ENCODE results near the gene REV3L.
"Not testable (repeated sequence)": the region's sequence is repeated elsewhere in the genome, so short reads cannot be mapped to it uniquely, and the experiment has no call there.

Gene REV3L

DNA sequence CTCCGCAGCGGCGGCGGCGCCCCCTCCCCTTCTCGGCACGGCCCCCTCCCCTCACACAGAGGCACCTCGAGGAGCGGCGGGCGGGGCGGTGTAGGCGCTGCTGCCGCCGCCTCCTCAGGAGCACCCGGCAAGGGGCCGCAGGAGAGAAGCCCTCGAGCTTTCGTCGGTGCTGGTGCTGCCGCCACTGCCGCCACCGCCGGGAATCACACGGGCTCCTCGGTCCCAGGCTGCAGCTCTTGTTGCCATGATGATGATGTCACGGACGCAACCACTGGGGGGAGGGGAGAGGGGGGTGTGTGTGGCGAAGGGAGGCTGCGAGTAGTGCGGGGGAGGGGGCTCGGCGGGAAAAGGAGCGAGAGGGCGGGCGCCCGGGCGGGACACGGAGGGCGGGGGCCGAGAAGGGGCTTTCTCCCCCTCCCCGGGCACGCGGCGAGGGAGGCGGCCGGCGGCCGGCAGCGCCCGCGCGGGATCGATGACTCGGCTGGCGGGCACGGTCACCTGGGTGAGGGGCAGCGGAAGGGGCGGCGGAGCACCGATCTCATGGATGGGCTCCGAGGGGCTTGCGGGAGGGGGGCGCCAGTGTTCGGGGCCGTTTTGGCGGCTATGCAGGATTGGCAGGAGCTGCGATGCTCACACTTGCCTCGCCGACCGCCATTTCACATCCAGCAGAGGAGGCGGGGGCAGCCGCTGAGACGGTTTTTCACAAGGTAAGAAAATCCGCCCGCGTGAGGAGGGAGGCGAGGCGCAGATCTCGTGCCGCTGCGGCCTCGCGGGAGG is at the start of gene REV3L:
Gene REV3L (minus strand): TSS at position 260 of the 777 bp plus-strand sequence. CDS start 330 bp downstream, outside the sequence.
- no peak for DNase-seq (ENCODE audit: low read depth)

GRCh38 chr6:111531185-111531584 is 48.2 kb upstream of the REV3L start:
- no peak for DNase-seq (ENCODE audit: low read depth)

DNA sequence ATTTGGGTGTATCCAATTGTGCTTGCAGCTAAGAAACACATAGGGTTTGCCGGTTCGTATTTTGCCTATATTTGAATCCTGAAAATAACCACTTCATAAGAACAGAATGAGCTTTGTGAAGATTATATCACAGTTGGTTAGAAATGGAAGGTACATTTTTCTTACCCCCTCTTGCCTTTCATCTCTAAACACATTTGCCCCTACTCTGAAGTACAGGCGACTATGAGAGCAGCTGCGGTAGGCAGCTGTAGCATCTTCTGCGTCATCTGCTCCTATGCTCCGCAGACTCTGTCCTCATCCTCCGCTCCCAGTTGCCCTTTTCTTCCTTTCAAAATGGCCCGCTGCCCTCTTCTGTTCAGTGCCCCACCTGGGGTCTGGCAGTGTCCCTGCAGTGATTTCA is 47.6 kb upstream of the REV3L start:
- no peak for DNase-seq (ENCODE audit: low read depth)

DNA sequence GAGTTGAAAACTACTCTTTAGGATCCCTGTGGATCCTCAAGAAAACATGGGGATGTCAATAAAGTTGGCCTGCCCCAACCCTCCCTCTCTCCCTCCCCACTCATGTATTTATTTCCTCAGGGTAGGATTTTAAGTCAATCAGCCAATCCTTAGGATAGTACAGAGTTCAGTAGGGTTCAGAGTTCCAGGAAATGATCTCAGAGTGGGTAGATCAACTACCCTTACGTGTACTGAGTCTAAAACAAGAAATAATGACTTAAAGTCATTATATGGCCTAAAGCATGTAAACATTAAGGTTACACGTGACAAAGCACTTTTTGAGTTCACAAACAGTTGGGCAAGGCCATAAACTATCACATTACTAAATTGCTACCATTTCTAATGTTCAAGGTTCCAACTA is 47.2 kb upstream of the REV3L start:
- no peak for DNase-seq (ENCODE audit: low read depth)

DNA sequence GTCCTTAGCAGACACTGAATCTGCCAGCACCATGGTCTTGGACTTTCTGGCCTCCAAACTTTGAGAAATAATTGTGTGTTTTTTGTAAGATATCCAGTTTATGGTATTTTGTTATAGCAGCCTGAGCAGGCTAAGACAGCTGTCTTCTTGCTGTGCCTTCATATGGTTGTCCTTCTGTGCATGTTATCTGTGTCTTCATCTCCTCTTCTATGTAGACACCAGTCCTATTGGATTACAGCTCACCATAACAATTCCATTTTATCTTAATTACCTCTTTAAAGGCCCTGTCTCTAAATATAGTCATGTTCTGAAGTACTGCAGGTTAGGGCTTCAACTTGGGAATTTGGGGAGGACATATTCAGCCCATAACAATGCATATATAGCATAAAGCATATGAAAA is 44.3 kb upstream of the REV3L start:
- no peak for DNase-seq (ENCODE audit: low read depth)

GRCh38 chr6:111524735-111525134 is 41.7 kb upstream of the REV3L start:
- DNase-seq (ENCODE audit: low read depth) = no peak

DNA sequence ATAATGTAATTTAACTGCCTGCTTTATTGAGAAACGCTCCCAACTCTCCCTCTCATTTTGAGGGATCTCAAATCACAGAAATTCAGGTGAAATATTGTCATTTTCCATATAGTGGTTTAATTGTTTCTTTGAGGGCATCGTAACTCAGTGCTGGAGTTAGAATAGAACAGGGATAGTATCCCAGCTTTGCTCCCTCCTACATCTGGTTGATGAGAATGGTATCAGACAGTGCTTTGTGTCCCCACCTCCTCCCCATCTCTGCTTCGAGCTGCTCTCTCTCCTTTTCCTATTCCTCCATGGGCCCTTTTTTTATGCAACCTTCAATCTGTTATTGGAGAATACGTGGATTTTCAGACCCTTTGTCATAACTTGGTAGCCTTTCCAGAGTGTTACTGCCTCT is 41.2 kb upstream of the REV3L start:
- DNase-seq (ENCODE audit: low read depth) = no peak

GRCh38 chr6:111523484-111524167 is 40.6 kb upstream of the REV3L start:
- DNase-seq (ENCODE audit: low read depth) = no peak

DNA sequence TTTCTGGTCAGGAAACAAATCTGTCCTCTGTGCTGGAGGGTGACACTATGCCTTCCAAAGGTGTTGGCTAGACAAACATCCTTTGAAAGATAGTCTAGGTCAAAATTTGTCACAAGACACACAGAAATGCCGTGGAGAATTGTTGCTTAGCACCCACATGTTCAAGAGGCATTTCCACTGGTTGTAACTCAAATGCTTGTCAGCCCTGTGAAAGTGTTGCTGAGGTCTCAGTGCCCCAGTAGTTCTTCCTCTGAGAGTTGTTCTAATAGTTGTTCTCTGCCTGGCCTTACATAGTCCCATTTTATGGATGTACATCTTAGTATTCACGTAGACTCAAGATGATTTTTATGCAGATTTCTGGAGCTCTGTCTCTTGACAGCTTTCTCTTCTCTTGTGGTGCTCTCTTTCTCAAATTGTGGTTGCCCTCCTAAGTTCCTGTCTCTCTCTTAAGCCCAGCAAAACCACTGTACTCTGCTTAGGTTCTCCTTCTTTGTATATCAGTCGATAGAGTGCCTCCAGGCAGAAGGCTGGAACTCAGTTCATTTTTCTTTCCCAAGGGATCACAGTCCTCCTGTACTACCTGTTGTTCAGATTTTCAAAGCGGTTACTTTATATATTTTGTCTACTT is 39.5 kb upstream of the REV3L start:
- no peak for DNase-seq (ENCODE audit: low read depth)

DNA sequence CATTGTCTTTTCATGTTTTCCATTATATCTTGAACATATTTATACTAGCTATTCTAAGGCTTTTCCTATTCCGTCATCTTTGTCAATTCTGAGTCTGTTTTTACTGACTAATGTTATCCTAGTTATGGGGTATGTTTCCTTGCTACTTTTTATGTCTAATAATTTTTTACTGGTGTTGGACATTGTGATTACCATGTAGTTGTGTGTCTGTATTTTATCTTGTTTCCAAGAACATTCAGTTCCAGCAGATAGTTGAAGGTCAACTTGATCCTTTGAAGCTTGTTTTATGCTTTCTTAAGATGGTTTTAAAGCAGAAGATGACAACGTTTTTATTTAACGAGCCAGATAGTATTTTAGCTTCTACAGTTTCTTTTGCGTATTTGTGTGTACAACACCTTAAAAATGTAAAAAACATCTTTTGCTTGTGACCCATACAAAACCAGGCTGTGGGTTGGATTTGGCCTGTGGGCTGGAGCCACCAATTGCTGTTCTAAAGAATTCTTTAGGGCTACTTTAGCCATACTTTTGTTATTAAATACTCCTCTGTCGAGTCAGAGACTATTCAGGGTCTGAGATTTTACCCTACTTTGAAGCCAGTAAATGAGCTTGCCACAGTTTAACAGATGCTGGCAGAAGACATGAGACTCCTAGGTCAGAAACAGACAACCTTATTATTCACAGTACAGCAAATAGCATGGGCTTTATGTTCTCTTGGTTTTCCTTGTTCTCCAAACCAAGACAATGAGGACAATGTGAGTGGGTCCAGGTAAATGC is 38.7 kb upstream of the REV3L start:
- DNase-seq (ENCODE audit: low read depth) = no peak

GRCh38 chr6:111520524-111520923 is 37.5 kb upstream of the REV3L start:
- no peak for DNase-seq (ENCODE audit: low read depth)

DNA sequence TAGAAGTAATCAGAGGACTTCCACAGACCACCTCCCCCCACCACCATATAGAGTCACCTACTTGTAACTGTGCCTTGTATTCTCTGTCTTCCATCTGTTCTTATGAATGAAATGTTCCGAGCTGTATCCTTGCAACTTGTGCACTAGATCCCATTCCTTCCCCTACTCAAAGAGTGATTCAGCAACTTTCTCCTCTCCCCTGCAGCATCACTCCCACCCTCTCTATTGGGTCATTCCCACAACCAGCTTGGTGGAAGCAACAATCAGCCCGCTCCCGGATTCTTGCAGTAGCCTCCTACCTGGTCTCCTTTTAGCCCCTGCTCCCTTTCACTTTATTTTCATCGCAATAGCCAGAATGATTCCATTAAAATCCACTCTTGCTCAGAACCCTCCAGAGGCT is 34.9 kb upstream of the REV3L start:
- DNase-seq (ENCODE audit: low read depth) = no peak

DNA sequence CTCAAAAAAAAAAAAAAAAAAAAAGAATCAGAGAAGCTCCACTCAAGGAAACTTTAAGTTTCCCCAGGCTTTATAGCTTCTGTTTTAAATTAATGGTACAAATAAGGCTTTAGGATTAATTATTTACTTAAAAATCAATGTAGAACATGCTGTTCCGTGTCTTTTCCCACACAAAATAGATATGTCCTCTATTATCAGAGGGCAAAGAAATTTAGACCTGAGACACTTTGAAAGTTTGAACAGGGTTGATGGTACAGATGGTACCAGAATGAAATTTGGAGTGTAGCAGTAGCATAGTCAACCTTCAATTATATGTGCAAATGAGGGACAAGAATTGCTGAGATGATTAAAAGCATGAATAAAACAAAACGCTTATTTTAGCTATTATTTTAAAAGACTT is 32.2 kb upstream of the REV3L start:
- DNase-seq (ENCODE audit: low read depth) = no peak

GRCh38 chr6:111514531-111514930 is 31.5 kb upstream of the REV3L start:
- not testable (repeated sequence) for DNase-seq (ENCODE audit: low read depth)

DNA sequence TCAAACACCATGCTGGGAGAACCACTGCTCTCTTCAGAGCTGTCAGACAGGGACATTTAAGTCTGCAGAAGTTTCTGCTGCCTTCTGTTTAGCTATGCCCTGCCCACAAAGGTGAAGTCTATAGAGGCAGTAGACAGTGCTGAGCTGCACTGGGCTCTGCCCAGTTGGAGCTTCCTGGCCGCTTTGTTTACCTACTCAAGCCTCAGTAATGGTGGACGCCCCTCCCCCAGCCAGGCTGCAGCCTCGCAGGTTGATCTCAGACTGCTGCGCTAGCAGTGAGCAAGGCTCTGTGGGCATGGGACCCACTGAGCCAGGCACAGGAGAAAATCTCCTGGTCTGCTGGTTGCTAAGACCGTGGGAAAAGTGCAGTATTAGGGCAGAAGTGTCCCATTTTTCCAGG is 24.2 kb upstream of the REV3L start:
- DNase-seq (ENCODE audit: low read depth) = not testable (repeated sequence)

- DNase-seq (ENCODE audit: low read depth) = not testable (repeated sequence)
Observed at GRCh38 chr6:111505498-111505897, 22.5 kb upstream of the REV3L start.

- DNase-seq (ENCODE audit: low read depth) = no peak
Observed at GRCh38 chr6:111503660-111504059, 20.6 kb upstream of the REV3L start.

- no peak for DNase-seq (ENCODE audit: low read depth)
Observed at GRCh38 chr6:111503194-111503593, 20.2 kb upstream of the REV3L start.

GRCh38 chr6:111502154-111502553 is 19.1 kb upstream of the REV3L start:
- DNase-seq (ENCODE audit: low read depth) = no peak

- no peak for DNase-seq (ENCODE audit: low read depth)
Observed at GRCh38 chr6:111499269-111499793, 16.3 kb upstream of the REV3L start.

DNA sequence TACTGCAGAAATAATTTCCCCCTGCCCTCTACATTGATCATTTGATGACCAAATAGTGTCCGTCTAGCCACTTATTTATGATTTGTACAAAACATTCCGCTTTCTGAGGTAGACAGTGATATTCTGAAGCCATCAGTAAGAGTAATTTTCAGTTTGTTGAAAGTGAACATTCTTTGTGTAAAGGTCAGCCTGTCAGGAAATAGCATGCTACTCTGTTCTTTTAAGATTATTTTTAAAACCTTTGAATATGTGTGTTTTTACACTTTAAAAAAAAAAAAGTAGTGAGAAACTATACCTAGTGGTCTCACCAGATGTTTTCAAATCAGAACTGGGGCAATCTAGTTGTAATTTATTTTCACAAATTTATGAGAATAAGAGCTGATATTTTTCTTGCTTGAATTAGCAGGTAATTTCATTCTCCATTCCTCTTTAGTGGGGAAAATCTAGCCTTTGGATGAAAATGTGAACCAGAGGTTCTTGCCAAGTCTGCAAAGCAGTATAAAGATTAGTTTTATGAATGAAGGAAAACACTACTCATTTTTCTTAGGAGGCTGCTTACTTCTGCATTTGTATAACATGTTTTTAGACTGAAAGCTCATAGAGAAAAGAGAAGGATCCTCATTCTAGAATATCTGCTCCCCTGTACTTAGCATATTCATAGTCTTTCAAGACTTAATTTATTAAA is 12.1 kb upstream of the REV3L start:
- no peak for DNase-seq (ENCODE audit: low read depth)

DNA sequence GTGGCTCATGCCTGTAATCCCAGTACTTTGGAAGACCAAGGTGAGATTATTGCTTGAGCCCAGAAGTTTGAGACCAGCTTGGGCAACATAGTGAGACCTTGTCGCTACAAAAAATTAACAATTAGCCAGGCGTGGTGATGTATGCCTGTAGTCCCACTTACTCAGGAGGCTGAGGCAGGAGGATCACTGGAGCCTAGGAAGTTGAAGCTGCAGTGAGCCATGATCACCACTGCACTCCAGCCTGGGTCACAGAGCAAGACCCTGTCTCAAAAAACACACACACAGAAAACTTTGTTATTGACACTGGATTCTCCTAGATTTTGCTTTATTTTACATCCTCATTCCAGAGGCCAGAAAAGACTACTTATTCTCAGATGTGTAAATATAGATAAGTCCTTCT is 9.5 kb upstream of the REV3L start:
- no peak for DNase-seq (ENCODE audit: low read depth)

Measured in HS-5 (cell line).